GM21619 (cell line): Measurements from ENCODE around the gene TTC28.

Source experiments
- ATAC-seq: cut with Tn5 transposase; IDR thresholded peaks from one replicate; pipeline ENCODE4 v1.9.1; 2021; ENCODE audit not compliant: unreplicated experiment

The TTC28 gene

DNA sequence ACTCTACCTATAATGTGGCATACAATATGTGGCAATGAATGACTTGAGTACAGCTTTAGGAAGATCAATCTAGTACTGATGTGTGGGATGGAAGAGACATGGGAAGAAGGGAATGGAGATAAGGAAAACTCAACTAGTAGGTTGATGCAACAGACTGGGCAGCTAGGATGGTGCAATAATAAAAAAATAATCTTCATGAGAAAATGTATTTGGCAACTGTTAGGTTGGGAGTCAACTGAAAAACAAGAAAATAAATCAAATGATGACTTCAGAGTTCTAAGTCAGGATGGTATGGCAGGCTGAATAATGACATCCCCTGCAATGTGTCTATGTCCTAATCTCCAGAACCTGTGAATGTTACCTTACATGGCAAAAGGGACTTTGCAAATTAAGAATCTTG lies 523.8 kb downstream of the TTC28 start:
- ATAC-seq = no peak

DNA sequence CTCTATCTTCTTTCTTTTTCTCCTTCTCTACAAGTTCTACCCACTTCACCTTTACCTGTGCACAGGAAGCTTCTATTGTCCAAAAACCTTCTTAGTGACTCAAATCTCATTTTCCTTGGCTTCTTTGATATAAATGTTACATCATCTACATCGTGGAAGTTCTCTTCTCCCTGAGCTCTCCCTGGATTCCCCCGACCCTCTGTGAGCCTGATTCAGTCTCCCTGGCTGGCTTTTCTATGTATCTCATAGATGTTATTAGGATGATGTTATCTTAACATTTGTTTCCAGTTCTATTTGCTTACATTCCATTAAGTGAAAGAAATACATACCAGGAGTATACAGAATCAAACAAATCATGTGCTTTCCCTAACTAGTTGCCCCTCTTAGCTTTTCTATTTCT lies 524.8 kb downstream of the TTC28 start:
- no peak for ATAC-seq

DNA sequence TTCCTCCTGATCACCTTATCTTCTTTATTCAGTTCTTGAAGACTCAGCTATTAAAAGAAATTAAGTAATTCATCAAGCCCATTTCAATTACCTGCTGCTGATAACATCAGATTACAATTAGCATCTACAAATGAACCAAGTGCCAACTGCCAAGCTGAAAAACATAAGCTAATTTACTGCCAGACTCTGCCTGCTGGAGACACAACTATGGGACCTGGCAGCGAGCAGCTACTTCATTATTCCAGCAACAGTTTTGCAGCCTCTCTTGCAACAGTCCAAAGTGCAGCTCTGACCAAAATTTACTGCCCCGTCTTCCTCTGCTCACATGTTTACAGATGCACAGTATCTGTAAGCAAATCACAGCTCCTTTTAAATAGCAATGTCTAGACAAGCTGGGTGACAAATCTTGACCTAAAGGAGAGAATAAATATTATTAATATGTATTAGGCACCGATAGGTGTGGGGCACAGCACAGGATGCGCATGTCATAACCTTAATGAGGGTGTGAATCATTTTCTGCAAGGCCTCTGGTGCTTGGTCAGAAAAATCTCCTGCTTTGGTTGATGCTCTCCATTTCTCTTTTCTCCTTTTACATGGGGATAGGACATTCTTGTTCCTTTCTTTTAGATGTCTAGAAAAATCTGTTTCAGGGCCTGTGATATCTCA lies 528.4 kb downstream of the TTC28 start:
- no peak for ATAC-seq

DNA sequence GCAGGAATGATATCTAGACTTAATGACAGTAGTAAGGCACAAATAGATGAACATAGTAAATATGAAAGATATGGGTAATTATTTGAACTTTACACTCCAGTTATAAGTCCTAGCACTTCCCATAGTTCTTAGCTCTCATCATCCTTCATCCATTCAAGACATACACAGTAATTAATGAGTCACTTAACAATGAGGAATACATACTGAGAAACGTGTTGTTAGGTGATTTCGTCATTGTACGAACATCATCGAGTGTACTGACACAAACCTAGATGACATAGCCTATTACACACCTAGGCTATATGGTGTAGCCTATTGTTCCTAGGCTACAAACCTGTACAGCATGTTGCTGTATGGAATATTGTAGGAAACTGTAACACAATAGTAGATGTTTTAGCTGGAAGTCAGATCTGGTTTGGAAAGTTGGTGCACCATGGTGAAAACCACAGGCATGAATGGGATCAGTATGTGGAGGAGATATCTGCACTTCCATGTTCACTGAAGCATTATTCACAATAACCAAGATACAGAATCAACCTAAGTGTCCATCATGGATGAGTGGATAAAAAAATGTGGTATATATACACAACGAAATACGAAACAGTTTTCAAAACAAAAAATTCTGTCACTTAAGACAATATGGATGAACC lies 530.7 kb downstream of the TTC28 start:
- no peak for ATAC-seq

DNA sequence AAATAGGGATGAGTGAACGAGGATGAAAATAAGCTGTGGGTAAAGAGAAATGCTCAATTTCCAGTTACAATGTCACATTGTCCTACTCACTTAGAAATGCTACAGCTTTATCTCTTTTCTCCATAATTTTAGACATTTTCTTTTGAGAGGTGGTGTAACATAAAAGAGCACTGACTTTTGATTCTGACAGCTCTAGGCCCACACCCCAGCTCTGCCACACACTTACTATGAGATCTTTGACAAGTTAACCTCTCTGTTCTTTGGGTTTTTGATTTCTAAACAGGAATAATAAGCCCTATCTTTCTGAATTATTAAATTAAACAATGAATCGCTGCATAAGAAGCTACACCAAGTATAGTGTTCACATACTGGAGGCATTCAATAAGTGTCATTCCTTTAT lies 532.2 kb downstream of the TTC28 start:
- ATAC-seq = no peak

DNA sequence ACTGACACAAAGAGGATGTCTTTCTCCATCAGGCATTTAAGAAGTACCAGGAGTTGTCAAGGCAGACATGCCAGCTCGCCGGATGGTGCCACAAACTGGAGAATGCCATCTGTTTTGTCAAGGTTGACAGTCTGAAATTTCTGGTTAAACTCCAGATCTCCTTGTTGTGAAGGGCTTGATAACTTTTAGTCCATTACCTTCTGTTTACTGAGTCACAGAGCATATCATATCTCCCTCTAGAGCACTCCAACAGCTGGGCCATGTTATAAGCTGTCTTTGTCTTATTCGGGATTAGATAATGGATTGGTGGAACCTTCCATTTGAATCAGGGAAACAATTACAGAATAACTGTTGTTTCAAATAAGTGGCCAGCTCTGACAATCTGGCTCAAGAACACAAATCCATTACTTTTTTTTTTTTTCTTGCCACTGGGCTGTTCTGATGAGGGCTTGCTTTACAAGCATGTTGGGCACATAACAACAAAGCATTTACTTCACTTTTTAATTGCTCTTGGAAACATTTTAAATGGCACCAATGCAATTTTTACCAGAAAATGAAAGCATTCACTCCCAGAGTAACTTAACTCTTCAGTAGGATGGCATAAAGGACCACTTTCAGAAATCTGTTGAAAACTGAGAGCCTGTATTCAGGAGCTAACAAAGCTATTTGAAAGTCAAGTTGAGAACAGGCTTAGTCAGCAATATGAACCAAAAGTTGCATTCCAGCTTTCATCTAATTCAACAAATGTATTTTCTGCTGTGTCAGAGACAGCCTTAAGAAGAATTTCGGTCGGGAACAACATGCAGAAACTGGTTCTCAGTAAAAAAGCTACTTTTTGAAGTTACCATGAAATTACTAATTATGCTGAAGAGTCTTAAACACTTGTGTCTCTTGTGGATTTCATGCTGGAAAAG lies 533.0 kb downstream of the TTC28 start:
- ATAC-seq = no peak

DNA sequence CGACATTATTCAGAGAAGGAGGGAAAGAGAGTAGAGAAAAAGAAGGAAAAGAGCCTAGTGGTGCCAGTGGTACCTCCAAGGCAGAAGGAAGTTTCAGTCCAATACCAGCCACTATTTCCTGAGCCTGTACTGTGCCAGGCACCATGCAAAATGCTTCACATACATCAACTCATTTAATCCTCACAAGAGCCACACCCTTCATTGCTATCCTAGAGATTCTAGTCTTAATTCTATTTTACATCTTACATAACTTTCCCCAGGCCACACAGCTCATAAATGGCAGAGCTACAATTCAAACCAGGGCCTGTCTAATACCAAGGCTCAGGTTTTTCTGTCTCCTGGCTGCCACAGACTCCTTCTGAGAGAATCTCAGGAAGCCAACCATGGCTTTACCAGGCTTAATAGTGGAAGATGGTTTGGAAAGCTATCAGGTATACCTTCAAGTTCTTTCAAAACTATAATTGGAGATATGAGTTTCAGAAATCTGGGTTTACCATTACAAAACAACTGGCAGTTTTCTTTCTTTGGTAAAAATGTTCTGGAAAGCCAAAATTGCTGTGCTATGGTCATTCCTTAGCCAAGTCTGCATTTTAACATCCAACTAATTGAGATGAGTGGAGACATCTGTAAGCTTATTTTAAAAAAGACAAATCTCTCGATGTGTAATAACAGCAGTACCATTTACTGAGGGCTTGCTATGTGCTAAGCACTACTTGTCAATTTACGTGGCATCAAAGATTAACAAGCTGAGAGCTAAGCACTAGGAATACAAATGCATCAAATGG lies 535.5 kb downstream of the TTC28 start:
- ATAC-seq = no peak

DNA sequence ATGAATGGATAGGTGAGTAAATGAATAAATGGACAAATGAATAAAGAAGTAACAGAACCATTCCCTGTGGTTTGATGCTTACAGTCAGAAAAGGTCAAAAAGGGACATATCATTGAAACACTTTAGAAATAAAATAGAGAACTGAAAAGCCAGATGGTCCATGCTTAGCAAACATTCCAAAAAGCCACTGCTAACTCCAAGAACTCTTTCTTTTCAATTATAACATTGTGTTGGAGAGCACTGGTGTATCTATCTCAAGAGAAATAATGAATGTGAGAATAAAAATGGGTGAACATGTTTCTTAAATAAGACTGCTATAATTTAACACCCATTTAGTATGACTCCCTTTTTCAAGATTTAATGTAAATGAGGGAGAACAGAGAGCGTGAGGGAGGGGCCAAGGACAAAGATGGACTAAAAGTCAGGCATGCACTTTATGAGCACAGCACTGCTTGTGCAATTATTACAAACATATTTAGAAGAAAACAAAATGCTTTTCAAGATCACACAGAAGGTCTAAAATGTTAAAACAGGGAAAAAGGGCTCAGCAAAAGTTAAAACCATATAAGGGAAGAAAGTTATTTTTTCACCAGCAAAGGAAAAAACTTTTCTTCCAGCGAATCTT lies 536.3 kb downstream of the TTC28 start:
- no peak for ATAC-seq

DNA sequence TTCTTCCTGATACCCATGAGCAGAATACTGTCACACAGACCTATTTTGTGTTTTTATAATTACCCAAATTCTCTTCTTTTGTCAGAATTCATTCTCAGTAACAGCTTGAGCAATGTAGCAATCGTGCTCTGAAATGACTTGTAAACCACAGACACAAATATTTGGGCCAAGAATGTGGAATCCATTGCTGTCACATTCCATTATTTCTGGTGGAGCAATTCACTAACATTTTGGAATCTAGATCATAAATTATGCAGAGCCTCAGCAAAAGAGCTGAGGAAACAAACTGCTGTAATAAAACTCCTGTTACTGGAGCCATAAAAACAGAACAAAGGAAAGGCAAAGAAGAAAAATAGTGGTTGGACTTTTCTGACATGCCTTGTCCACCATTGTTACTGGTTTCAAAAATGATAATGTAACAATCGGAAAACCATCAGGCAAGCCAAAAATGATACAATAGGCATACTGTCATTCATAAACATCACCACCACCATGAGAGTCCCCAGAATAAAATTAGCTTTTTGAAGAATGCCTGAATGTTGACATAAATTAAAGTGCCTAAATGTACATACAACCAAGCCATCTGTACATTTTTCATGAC lies 537.2 kb downstream of the TTC28 start:
- no peak for ATAC-seq

- ATAC-seq = no peak
These were observed 538.0 kb downstream of the TTC28 start for GRCh38 chr22:28141614-28142013.

DNA sequence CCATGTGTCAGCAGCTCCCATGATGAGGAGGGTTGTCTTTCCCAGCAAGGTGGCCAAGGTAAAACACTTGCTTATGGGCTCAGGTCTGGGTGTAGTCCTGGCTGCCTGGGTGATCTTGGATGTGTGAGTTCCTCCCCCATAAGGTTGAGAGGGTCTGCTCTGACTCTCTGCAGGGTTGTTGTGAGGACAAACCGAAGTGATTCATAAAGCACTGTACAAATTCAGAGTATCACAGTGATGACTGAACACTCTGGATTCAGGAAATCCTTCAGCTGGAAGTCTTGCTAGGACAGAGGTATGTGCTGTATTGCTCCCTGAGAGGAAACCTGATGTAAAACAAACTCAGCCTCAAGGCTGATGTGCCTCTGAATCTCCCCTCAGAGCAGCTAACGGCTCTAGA lies 539.7 kb downstream of the TTC28 start:
- ATAC-seq = no peak

GRCh38 chr22:28139516-28139915 lies 540.1 kb downstream of the TTC28 start:
- no peak for ATAC-seq

GRCh38 chr22:28137036-28137435 lies 542.6 kb downstream of the TTC28 start:
- no peak for ATAC-seq

DNA sequence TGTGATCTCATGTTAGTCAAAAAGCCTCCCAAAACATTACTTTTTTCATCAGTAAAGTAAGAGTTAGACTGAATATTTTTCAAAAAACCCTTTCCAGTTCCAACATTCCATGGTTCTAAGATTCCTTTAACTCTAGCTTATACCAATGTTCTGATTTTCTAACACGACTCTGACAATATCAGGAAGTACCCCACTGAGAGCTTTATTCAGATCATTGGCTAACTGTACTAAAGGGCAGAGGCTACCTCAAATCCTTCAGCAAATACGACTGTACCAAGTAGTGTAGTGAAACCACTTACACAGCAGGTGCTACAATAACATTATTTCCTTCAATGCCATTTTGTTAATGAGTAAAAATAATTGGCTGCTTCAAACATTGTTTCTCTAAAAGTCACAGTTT lies 547.2 kb downstream of the TTC28 start:
- ATAC-seq = no peak

DNA sequence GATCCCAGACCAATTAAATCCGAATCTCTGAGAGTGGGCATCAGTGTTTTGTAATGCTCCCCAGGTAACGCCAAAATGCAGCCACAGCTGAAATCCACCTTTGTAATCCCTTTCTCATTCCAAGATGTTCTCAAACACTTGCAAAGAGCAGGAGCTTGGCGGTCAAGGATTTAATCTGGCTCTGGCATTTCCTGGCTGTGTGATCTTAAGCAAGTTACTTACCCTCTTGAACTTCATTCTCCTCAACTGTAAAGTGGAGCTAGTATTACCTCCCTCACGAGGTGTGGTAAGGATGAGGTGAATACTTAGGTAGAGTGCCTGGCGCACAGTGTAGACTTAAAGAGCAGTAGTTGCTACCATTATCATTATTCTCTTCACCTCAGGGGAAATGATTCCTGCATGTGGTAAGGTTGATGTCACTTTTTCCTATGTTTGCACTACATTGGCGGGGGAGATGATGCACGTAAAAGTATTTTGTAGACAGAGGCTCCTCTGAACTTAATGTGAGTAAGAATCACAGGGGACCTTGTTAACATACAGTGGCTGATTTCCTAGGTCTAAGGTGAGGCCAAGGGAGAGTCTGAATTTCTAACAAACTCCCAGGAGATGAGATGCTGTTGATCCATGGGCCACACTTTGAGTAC lies 550.2 kb downstream of the TTC28 start:
- no peak for ATAC-seq

DNA sequence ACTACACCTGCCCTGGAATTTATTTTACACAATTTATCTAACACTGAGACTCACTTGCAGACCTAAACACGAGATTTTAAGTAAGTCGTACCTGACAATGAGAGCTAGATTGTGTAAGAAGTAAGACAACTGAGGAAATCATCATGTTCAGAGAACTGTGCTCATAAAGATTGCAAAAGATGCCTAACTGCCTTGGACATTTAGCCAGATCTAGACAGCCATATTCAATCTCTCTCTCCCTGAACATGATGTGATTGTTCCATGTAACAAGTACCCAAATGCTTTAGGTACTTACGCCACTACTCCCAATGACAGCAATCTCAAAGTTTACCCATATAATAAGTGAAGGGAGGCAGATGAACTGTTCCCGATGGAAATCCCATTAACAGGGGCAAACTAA lies 550.8 kb downstream of the TTC28 start:
- no peak for ATAC-seq

DNA sequence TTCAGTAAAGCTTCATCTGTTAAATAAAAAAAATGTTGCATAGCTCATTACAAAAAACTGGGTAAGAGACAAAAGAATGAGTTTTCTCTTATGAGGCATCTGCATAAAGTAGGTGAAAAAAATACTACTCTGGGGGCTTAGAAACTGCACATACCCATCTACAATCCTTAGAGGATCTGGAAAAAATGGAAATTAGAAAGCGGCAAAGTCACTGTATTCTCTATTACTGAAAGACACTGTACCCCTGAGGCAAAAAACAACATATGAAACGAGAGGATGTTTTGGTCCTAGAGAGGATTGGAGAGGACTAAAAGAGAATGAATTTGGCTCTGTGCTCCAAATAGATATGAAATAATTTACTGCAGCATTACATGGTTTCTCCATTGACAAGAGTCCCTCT lies 553.8 kb downstream of the TTC28 start:
- no peak for ATAC-seq

GRCh38 chr22:28123989-28124766 lies 555.5 kb downstream of the TTC28 start:
- no peak for ATAC-seq
